GM21737 (cell line): Measurements from ENCODE around the gene B3GALT6.

Experiments used
- ATAC-seq: cut with Tn5 transposase; IDR thresholded peaks from one replicate; pipeline ENCODE4 v1.9.1; 2021; ENCODE audit warnings: mild to moderate bottlenecking, moderate library complexity; ENCODE audit not compliant: unreplicated experiment

Gene B3GALT6

GRCh38 chr1:1281533-1282321 is 49.7 kb downstream of the B3GALT6 start:
- no peak for ATAC-seq

GRCh38 chr1:1282998-1283397 is 51.0 kb downstream of the B3GALT6 start:
- no peak for ATAC-seq

- ATAC-seq, result no peak
Observed at GRCh38 chr1:1283821-1284220, 51.8 kb downstream of the B3GALT6 start.
